ENCODE data around the gene NOP14. TPM values are rescaled to one million over a fixed set of nuclear protein-coding genes. Genes with fewer than 3 reads are reported as not detected.

Gene NOP14
- total RNA-seq, 1 experiment from 2014 or later, result 50.1 TPM

DNA sequence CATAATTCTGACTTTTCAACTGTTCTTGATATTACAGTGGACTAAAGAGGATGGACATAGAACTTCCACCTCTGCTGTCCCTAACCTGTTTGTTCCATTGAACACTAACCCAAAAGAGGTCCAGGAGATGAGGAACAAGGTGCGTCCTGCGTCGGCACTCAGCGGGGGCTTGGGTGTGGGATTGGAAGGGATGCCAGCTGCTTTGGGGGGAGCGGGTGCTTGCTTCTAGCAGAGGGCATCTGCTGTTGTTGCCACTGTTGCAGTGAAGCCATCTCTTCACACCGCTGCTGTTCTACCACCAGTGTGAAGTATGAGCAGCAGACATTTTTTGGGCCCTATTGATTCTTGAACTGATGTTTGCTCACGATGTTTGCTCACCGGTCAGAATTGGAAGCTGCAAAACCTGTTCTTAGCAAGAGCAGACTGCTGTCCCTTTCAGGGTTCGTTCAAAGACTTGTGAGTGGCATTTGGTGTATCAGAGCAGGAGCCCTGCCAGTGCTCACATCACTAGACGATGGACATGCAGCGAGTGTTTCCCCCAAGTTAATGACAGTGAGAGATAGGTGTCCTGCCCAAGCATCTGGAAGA lies 55.4 kb downstream of the NOP14 start:
- no peak overlapping the region for H3K27ac ChIP-seq (ENCODE audit: insufficient read length, low read depth, low read length)
- TF ChIP-seq, protein P1, sequence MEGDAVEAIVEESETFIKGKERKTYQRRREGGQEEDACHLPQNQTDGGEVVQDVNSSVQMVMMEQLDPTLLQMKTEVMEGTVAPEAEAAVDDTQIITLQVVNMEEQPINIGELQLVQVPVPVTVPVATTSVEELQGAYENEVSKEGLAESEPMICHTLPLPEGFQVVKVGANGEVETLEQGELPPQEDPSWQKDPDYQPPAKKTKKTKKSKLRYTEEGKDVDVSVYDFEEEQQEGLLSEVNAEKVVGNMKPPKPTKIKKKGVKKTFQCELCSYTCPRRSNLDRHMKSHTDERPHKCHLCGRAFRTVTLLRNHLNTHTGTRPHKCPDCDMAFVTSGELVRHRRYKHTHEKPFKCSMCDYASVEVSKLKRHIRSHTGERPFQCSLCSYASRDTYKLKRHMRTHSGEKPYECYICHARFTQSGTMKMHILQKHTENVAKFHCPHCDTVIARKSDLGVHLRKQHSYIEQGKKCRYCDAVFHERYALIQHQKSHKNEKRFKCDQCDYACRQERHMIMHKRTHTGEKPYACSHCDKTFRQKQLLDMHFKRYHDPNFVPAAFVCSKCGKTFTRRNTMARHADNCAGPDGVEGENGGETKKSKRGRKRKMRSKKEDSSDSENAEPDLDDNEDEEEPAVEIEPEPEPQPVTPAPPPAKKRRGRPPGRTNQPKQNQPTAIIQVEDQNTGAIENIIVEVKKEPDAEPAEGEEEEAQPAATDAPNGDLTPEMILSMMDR (conservative IDR thresholded peaks at IDR 0.05), result no peak
- no peak overlapping the region for H2AFZ ChIP-seq (ENCODE audit: low read length)
- no peak overlapping the region for H2BK15ac ChIP-seq (ENCODE audit: low read depth, low read length)
- H3K4me1 ChIP-seq (ENCODE audit: insufficient read depth, low read length), result no peaks in the 10 kb centered on the region
- H4K91ac ChIP-seq (ENCODE audit: insufficient read length, low read depth, low read length), result no peak overlapping the region
- H2AK5ac ChIP-seq (ENCODE audit: insufficient read length, low read length), result no peak overlapping the region
- no peak overlapping the region for H3K4ac ChIP-seq (ENCODE audit: low read depth, low read length)
- H3K9me3 ChIP-seq (ENCODE audit: control insufficient read depth, low read depth, low read length), result no peaks in the 10 kb centered on the region
- WGBS (ENCODE audit: extremely low coverage, insufficient read length, low lambda C conversion rate), result no CpG with 5 or more reads among the region's 11 CpGs
- H4K5ac ChIP-seq (ENCODE audit: insufficient read length, low read depth, low read length), result no peak overlapping the region
- H3K14ac ChIP-seq (ENCODE audit: insufficient read depth, low read length), result no peak overlapping the region
- H3K4me3 Mint-ChIP-seq, result no peak overlapping the region
- no peaks in the 10 kb centered on the region for H3K9me3 Mint-ChIP-seq
- H4K8ac ChIP-seq (replicated peaks; ENCODE audit: insufficient read length, low read depth, low read length), result no peak overlapping the region
- no peak overlapping the region for H2BK12ac ChIP-seq (ENCODE audit: insufficient read length, low read depth, low read length)
- H3K4me1 Mint-ChIP-seq, result no peaks in the 10 kb centered on the region
- no peak overlapping the region for H3K9ac ChIP-seq (ENCODE audit: extremely low read depth, insufficient read length, low read length)
- no peak for DNase-seq
- no peaks in the 10 kb centered on the region for H3K23me2 ChIP-seq (ENCODE audit: insufficient read length, low read depth, low read length, poor library complexity, severe bottlenecking)
- no peak overlapping the region for H2BK5ac ChIP-seq (ENCODE audit: insufficient read length, low read length)
- H3K27me3 ChIP-seq (ENCODE audit: insufficient read depth, low read length), result no peaks in the 10 kb centered on the region
- H3K23ac ChIP-seq (ENCODE audit: insufficient read length, low read depth, low read length), result no peak overlapping the region
- no peak overlapping the region for H3K27ac Mint-ChIP-seq
- H3K56ac ChIP-seq (ENCODE audit: insufficient read length, low read depth, low read length), result no peak overlapping the region
- no peaks in the 10 kb centered on the region for H3K27me3 Mint-ChIP-seq (ENCODE audit: low read depth)
- H3K4me2 ChIP-seq (ENCODE audit: insufficient read depth, insufficient read length, low read length), result no peak overlapping the region
- H3K79me2 ChIP-seq (ENCODE audit: insufficient read depth, low read length), result no peaks in the 10 kb centered on the region
- H3K18ac ChIP-seq (ENCODE audit: insufficient read length, low read depth, low read length), result no peak overlapping the region
- no peaks in the 10 kb centered on the region for H4K20me1 ChIP-seq (ENCODE audit: control insufficient read depth, insufficient read depth, insufficient read length)
- H3K36me3 Mint-ChIP-seq (ENCODE audit: insufficient read depth in 1 of 3, low read depth in 3 of 3), result peaks cover 40 to 92% (median 79%) of the 10 kb centered on the region in 3 experiments; a peak in 6 of 7 replicates
- no peak overlapping the region for H3T11ph ChIP-seq (ENCODE audit: low read length)
- no peaks in the 10 kb centered on the region for H3K79me1 ChIP-seq (ENCODE audit: insufficient read depth, low read depth, low read length, poor library complexity, severe bottlenecking)
- no peak overlapping the region for H2BK120ac ChIP-seq (ENCODE audit: low read depth, low read length, poor library complexity, severe bottlenecking)
- no peak overlapping the region for H2BK20ac ChIP-seq (ENCODE audit: low read depth, low read length, poor library complexity, severe bottlenecking)

Data from H9 (cell line).